NCI-H187 treated with DMSO at 0.1 percent for 48 hours (cell line): ENCODE data around the gene OR10V1.
A peak's percentile ranks its signal among the peaks of the same experiment; 100 is the strongest.
"Not testable (repeated sequence)": the region's sequence is repeated elsewhere in the genome, so short reads cannot be mapped to it uniquely, and the experiment has no call there.

Source experiments
- DNase-seq: peaks from one replicate; lab custom pipeline; 2025; lab: John Stamatoyannopoulos, UW

The OR10V1 gene

DNA sequence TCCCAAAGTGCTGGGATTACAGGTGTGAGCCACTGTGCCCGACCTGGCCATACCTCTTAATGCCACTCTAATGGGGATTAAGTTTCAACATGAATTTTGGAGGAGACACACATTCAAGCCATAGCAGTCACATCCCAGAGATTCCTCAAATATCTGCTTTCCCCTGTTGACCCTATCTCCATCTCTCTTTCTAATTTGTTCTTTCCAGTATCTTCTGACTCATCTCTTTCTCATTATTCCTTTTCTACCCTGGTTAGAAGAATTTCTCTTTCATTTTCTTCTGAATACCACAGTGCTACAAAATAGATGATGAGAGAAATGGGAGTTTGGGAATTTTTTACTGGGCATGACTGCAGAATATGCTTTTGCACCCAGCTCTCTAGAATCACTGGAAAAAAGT lies 5.1 kb downstream of the OR10V1 start:
- DNase-seq, result no peak

DNA sequence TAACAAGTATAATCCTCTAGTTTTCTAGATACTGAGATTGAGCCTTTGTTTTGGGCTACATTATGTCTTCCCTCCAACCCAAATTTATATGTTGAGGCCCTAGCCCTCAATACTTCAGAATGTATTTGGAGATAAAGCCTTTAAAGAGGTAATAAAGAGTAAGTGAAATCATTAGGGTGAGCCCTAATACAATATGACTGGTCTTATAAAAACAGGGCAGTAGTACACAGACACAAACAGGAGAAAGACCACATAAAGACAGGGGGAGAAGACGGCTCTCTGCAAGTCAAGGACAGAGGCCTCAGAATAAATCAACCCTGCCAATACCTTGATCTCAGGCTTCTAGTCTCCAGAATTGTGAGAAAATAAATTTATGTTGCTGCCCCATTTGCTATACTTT lies 6.3 kb downstream of the OR10V1 start:
- no peak for DNase-seq

DNA sequence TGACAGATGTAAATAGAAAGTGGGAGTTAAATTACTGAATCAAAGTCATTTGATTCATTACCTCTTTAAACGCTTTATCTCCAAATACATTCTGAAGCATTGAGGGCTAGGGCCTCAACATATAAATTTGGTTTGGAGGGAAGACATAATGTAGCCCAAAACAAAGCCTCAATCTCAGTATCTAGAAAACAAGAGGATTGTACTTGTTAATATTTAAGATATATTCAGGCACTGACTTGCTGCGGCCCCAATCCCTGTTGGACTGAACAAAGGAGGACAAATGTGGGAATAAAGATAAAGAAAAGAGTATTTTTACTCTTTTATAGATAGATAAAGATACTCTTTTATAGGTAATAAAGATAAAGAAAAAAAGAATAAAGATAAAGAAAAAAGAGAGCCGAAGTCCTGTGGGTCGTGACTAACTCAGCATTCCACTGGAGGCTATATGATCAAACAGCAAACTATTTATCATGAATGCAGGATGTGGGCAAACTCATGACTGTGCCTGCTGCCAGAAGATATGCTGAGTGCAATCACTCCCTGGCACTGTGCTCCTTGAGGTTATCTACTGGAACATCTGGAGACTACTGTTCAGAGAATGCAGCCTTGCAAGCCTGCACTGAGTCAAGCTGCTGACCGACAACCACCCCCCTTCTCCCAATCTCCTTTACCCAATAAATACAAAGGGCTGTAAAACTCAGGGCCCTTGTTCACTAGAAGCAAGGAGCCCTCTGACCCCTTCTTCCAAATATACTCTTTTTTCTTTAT lies 6.9 kb downstream of the OR10V1 start:
- DNase-seq, result no peak

DNA sequence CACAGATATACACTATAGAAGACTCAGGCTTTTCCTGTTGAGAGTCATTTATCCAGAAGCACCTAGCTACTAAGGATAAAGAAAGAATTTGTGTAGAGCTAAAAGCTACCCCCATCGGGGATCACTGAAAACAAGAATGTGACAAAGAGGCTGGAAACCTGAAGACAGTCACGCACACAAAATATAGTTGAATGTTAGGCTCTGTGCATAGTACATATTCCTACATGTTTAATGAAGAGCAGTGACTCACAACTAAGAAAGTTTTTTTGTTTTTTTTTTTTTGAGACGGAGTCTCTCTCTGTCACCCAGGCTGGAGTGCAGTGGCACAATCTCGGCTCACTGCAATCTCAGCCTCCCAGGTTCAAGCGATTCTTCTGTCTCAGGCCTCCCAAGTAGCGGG lies 8.4 kb downstream of the OR10V1 start:
- no peak for DNase-seq

DNA sequence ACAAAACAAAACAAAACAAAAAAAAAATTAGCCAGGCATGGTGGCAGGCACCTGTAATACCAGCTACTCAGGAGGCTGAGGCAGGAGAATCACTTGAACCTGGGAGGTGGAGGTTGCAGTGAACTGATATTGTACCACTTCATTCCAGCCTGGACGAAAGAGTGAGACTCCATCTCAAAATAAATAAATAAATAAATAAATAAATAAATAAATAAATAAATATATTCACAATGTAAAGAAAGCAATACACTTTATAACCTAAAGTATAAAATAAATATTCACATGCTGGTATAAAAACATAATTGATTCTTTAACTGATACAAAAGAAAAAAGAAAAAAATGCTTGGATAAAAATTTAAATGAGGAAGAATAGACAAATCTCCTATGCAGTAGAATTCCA lies 10.1 kb downstream of the OR10V1 start:
- DNase-seq, result not testable (repeated sequence)

DNA sequence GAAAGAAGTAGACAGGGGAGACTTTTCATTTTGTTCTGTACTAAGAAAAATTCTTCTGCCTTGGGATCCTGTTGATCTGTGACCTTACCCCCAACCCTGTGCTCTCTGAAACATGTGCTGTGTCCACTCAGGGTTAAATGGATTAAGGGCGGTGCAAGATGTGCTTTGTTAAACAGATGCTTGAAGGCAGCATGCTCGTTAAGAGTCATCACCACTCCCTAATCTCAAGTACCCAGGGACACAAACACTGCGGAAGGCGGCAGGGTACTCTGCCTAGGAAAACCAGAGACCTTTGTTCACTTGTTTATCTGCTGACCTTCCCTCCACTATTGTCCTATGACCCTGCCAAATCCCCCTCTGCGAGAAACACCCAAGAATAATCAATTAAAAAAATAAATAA lies 13.5 kb downstream of the OR10V1 start:
- not testable (repeated sequence) for DNase-seq

DNA sequence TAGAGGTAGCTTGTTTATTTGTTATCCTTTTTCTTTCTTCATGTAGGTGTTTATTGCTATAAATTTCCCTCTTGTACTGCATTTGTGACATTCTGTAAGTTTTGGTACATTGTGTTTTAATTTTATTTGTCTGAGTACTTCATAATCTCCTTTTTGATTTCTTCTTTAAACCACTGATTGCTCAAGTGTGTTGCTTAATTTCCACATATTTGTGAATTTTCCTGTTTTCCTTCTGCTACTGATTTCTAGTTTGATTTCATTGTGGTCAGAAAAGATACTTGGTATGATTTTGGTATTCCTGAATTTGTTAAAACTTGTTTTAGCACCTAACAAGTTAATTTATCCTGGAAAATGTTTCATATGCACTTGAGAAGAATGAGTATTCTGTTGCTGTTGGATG lies 15.1 kb downstream of the OR10V1 start:
- DNase-seq, result no peak

GRCh38 chr11:59692915-59693314 lies 20.7 kb downstream of the OR10V1 start:
- DNase-seq, result no peak

GRCh38 chr11:59691156-59691555 lies 22.5 kb downstream of the OR10V1 start:
- DNase-seq, result no peak

GRCh38 chr11:59689015-59689414 lies 24.6 kb downstream of the OR10V1 start:
- DNase-seq, result no peak

DNA sequence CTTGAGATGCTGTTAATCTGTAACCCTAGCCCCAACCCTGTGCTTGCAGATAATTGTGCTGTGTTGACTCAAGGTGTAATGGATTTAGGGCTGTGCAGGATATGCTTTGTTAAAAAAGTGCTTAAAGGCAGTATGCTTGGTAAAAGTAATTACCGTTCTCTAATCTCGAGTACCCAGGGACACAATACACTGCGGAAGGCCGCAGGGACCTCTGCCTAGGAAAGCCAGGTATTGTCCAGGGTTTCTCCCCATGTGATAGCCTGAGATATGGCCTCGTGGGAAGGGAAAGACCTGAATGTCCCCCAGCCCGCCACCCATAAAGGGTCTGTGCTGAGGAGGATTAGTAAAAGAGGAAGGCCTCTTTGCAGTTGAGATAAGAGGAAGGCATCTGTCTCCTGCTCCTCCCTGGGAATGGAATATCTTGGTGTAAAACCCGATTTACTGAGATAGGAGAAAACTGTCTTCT lies 32.4 kb downstream of the OR10V1 start:
- DNase-seq, result not testable (repeated sequence)

- no peak for DNase-seq
Measured at GRCh38 chr11:59680287-59681154, 33.1 kb downstream of the OR10V1 start.

DNA sequence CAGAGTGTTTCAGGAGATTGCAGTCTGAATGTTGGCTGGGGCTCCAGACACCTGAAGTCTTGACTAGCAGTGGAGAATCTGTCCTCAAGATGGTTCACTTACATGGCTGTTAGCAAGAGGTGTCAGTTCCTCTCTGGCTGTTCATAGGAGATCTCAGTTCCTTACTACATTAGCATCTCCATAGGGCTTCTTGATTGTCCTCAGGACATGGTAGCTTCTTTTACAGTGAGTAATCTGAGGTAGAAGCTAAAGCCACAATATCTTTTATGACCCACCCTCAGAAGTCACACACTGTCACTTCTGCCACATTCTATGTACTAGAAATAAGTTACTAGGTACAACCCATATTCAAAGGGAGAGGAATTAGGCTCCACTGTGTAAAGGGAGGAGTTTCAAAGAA lies 34.3 kb downstream of the OR10V1 start:
- no peak for DNase-seq

GRCh38 chr11:59678813-59679165 lies 34.9 kb downstream of the OR10V1 start:
- no peak for DNase-seq

GRCh38 chr11:59678118-59678812 lies 35.4 kb downstream of the OR10V1 start:
- no peak for DNase-seq

DNA sequence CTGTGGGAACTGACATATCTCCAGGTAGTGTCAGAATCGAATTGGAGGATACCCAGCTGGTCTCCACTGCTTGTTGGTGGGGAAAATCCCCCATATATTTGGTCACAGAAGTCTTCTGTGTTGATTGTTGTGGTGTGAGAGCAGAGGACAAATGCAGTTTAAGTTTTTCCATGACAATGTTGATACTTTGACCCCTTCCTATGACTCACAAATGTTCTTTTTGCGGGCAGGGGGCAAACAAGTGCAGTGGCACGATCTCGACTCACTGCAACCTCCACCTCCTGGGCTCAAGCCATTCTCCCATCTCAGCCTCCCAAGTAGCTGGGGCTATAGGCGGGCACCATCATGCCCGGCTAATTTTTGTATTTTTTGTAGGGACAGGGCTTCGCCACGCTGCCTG lies 37.4 kb downstream of the OR10V1 start:
- no peak for DNase-seq

DNA sequence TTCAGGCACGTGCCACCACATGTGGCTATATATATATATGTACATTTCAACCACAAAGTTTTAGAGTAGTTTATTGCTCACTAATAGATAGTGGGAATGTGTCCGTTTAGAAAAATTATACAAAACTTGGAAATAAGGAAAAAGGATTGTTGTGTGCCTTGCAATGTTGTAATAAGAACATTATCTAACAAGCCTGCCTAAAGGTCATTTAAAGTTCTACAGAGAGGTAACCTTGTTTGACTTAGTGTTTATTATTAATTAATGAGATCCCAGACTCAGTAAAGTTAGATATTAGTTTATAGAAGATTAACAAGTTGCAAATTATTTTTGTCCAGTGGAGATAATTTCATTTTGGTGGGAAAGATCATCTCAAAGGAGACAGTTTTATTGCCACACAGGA lies 39.4 kb downstream of the OR10V1 start:
- DNase-seq, result no peak

- no peak for DNase-seq
Measured at GRCh38 chr11:59673291-59673690, 40.4 kb downstream of the OR10V1 start.

DNA sequence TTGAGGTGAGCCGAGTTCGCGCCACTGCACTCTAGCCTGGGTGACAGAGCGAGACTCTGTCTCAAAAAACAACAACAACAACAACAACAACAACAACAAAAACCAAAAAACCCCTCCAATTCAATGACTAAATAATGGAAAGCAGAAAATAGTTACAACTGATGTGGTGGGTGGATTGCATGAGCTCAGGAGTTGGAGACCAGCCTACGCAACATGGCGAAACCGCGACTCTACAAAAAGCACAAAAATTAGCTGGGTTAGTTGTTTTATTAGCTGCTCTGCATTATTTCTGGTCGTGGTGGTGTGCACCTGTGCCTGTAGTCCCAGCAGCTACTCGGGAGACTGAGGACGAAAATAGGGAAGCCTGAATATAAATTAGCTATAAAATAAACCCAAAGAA lies 42.2 kb downstream of the OR10V1 start:
- DNase-seq, result no peak

DNA sequence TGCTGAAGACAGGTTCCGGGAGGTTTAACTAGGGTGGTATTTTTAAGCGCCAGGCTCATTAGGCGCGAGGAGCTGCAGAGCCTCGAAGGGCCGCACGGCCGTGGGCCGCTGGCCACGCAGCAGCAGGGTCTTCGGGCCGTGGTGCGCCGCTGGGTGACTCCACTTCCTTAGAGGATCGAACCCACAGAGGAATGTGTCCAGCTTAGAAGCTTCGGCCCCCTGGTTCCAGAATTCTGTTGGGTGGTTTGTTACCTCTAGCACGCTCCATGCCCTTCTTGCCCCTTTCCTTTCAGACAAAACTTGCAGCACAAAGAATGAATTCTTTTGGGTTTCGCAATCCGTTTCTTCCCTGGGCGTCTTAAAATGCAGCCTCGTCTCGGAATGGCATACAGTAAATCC lies 44.0 kb downstream of the OR10V1 start:
- DNase-seq, result no peak

DNA sequence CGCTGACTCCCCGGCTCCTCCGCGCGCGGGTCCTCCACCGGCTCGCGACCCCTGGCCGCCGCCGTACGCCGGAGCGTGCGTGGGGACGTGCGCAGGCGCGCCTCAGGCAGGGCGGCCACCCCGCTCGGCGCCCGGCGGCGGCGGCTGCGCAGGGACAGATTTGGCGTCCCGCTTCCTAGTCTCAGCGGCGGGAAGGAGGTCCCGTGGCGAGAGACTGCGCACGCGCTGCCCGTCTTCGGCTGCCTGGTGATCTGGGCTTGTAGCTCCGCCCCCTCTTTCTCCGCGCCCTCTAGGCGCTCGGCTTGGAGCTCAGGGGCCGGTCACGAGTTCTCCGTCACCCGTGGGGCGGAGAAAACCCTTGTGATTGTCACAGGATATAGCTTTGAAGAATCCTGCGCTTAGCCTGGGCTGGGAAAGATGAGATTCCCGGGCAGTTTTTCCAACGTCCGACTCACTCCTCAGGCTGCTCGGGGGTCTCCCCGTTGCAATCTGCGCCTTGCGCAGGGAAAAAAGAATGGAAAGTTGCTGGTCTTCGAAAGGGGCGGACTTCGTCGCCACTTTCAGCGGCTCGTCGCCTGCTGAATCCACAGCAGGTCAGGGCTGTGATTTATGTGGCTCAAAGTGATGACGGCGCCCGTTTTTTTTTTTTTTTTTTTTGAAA lies 44.6 kb downstream of the OR10V1 start, which contains the start of gene PATL1:
TSS of gene PATL1 (minus strand) at position 88 of the 661 bp plus-strand sequence. CDS start 142 bp downstream, outside the sequence.
- peak; percentile 87 for DNase-seq
